Mammary epithelial cell (primary cell): ENCODE measurements around the gene LRCOL1.

Experiments
- EZH2 ChIP-seq: IDR thresholded peaks from 2 replicates; pipeline ENCODE4 v1.6.1; 2012; ENCODE audit warnings: low read length, inconsistent platforms, borderline replicate concordance
- TF ChIP-seq, protein P1 (sequence below), 2 donors: IDR thresholded peaks in 1 of 2; conservative IDR thresholded peaks in 1 of 2; 2 replicates each; pipeline ENCODE4 v1.5.1; 2011 to 2012; ENCODE audit warnings: inconsistent platforms in 2 of 2, low read length in 2 of 2, mild to moderate bottlenecking in 2 of 2, control low read depth in 1 of 2, low read depth in 1 of 2; ENCODE audit not compliant: insufficient read depth in 1 of 2; ENCODE audit errors: extremely low read depth in 1 of 2

DNA sequence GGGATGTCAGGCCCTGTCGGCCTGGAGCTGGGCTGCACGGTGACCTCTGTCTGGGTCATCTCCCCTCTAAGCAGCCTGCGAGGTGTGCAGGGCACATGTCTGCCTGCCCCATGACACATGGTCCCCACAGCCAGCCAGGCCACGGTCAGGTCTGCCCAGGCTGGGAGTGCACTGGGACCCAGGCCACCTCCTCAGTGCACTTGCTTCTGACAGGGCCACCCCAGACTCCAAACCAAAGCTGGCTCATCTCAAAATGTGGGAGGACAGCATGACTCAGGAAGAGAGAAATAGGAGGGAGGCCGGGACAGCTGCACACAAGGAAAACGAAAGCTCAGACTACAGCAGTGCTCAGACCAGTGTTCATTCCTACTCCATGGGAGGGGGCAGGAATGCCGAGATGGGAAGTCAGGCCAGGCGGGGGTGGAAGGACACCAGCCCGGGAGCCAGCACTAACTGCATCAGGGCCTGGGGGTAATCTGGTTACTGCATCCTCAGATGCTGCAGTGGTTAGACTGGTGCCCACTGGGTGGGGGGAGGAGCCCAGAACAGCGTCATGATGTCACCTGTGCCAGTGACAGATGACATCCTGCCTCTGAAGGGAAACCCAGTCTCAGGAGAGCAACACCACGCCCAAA is 12.2 kb upstream of the LRCOL1 start:
- TF ChIP-seq, protein P1, sequence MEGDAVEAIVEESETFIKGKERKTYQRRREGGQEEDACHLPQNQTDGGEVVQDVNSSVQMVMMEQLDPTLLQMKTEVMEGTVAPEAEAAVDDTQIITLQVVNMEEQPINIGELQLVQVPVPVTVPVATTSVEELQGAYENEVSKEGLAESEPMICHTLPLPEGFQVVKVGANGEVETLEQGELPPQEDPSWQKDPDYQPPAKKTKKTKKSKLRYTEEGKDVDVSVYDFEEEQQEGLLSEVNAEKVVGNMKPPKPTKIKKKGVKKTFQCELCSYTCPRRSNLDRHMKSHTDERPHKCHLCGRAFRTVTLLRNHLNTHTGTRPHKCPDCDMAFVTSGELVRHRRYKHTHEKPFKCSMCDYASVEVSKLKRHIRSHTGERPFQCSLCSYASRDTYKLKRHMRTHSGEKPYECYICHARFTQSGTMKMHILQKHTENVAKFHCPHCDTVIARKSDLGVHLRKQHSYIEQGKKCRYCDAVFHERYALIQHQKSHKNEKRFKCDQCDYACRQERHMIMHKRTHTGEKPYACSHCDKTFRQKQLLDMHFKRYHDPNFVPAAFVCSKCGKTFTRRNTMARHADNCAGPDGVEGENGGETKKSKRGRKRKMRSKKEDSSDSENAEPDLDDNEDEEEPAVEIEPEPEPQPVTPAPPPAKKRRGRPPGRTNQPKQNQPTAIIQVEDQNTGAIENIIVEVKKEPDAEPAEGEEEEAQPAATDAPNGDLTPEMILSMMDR (conservative IDR thresholded peaks at IDR 0.05 in 1 of 2, IDR thresholded peaks at IDR 0.05 in 1 of 2; ENCODE audit: extremely low read depth in 1 of 2, insufficient read depth in 1 of 2, low read depth in 1 of 2, low read length in 2 of 2) = no peak
- no peak for TF ChIP-seq EZH2
